Stimulated activated CD4-positive, alpha-beta T cell treated with anti-CD3 and anti-CD28 coated beads, Interleukin-2, amount 100 ng/mL, for 48 hours (primary cell): ENCODE measurements around the gene LRRC46.

Experiments
- DNase-seq, 2 donors: peaks; one replicate each; pipeline ENCODE4 v3.0.0-alpha.2; 2020

The LRRC46 gene

GRCh38 chr17:47879028-47879585, 47.6 kb downstream of the LRRC46 start:
- DNase-seq = no peak

GRCh38 chr17:47879776-47880454, 48.4 kb downstream of the LRRC46 start:
- DNase-seq = no peak

- no peak for DNase-seq
Measured at GRCh38 chr17:47882247-47882646, 50.8 kb downstream of the LRRC46 start.

- DNase-seq = no peak
Measured at GRCh38 chr17:47882695-47883588, 51.5 kb downstream of the LRRC46 start.

- no peak for DNase-seq
Measured at GRCh38 chr17:47883589-47884426, 52.3 kb downstream of the LRRC46 start.

- DNase-seq = no peak
Measured at GRCh38 chr17:47884427-47884740, 52.9 kb downstream of the LRRC46 start.

GRCh38 chr17:47884905-47885730, 53.6 kb downstream of the LRRC46 start:
- no peak for DNase-seq
